Muscle layer of colon (tissue), 2 donors: ENCODE measurements around the gene LCLAT1.
"Not testable (repeated sequence)": the region's sequence is repeated elsewhere in the genome, so short reads cannot be mapped to it uniquely, and the experiment has no call there.

ENCODE experiments used
- H3K27ac ChIP-seq: one replicate; pipeline ENCODE4 v1.7.0; 2013; ENCODE audit warnings: low read depth, mild to moderate bottlenecking, low read length, moderate library complexity
- H3K27me3 ChIP-seq, 2 donors: one replicate each; pipeline ENCODE4 v1.7.0; 2013; ENCODE audit warnings: low read length in 2 of 2, mild to moderate bottlenecking in 2 of 2; ENCODE audit not compliant: insufficient read depth in 2 of 2, control insufficient read depth in 1 of 2
- H3K36me3 ChIP-seq: one replicate; pipeline ENCODE4 v1.7.0; 2013; ENCODE audit warnings: mild to moderate bottlenecking, low read length; ENCODE audit not compliant: insufficient read depth
- H3K4me1 ChIP-seq: one replicate; pipeline ENCODE4 v1.7.0; 2013; ENCODE audit warnings: mild to moderate bottlenecking, low read length; ENCODE audit not compliant: insufficient read depth
- H3K4me3 ChIP-seq, 2 donors: one replicate each; pipeline ENCODE4 v1.7.0; 2013; ENCODE audit warnings: low read length in 2 of 2, low read depth in 1 of 2, mild to moderate bottlenecking in 1 of 2, moderate library complexity in 1 of 2
- H3K9ac ChIP-seq: one replicate; pipeline ENCODE4 v1.7.0; 2013; ENCODE audit warnings: low read length
- H3K9me3 ChIP-seq: one replicate; pipeline ENCODE4 v1.7.0; 2013; ENCODE audit warnings: mild to moderate bottlenecking, low read length
- donor health status: abdominal sarcoma.
- donor health status: Adenocarcinoma of cecum.

Gene LCLAT1

GRCh38 chr2:30633039-30633438 lies 186.0 kb downstream of the LCLAT1 start:
- no peaks in the 10 kb centered on the region for H3K36me3 ChIP-seq

GRCh38 chr2:30636311-30636710 lies 189.3 kb downstream of the LCLAT1 start:
- Histone ChIP-seq H3K9me3 (no peaks in the 10 kb centered on the region), H3K4me3 (no peak overlapping the region), H3K36me3 (no peaks in the 10 kb centered on the region), H3K9ac (no peak overlapping the region), H3K4me1 (peaks cover under 1% of the 10 kb centered on the region), H3K27ac (no peak overlapping the region), H3K27me3 (no peaks in the 10 kb centered on the region)

More at GRCh38 chr2:30633039-30633438, 186.0 kb downstream of the LCLAT1 start:
- peaks cover 5% of the 10 kb centered on the region for H3K4me1 ChIP-seq
- H3K4me3 ChIP-seq, result no peak overlapping the region
- no peak overlapping the region for H3K27ac ChIP-seq
- H3K9me3 ChIP-seq, result no peaks in the 10 kb centered on the region
- H3K9ac ChIP-seq, result no peak overlapping the region
- no peaks in the 10 kb centered on the region for H3K27me3 ChIP-seq

- Histone ChIP-seq H3K4me1 (no peaks in the 10 kb centered on the region), H3K36me3 (no peaks in the 10 kb centered on the region), H3K27ac (no peak overlapping the region), H3K9me3 (no peaks in the 10 kb centered on the region), H3K4me3 (no peak overlapping the region), H3K9ac (no peak overlapping the region), H3K27me3 (no peaks in the 10 kb centered on the region)
Measured at GRCh38 chr2:30639836-30640235, 192.8 kb downstream of the LCLAT1 start.

- H3K4me3 ChIP-seq, result no peak overlapping the region
- no peaks in the 10 kb centered on the region for H3K9me3 ChIP-seq
- no peaks in the 10 kb centered on the region for H3K36me3 ChIP-seq
- no peak overlapping the region for H3K27ac ChIP-seq
- H3K27me3 ChIP-seq, result no peaks in the 10 kb centered on the region
- H3K9ac ChIP-seq, result no peak overlapping the region
- H3K4me1 ChIP-seq, result no peaks in the 10 kb centered on the region
Measured at GRCh38 chr2:30641765-30642345, 194.8 kb downstream of the LCLAT1 start.

GRCh38 chr2:30643013-30643412 lies 196.0 kb downstream of the LCLAT1 start:
- H3K9ac ChIP-seq, H3K4me1 ChIP-seq, H3K4me3 ChIP-seq, H3K9me3 ChIP-seq, H3K27me3 ChIP-seq, H3K27ac ChIP-seq, H3K36me3 ChIP-seq: not testable (repeated sequence)

- Histone ChIP-seq H3K4me1 (peaks cover under 1% of the 10 kb centered on the region), H3K9ac (no peak overlapping the region), H3K36me3 (no peaks in the 10 kb centered on the region), H3K9me3 (no peaks in the 10 kb centered on the region), H3K4me3 (no peak overlapping the region), H3K27ac (no peak overlapping the region), H3K27me3 (no peaks in the 10 kb centered on the region)
Measured at GRCh38 chr2:30643674-30644073, 196.6 kb downstream of the LCLAT1 start.

GRCh38 chr2:30645081-30645744 lies 198.2 kb downstream of the LCLAT1 start:
- no peaks in the 10 kb centered on the region for H3K9me3 ChIP-seq
- no peak overlapping the region for H3K27ac ChIP-seq
- no peaks in the 10 kb centered on the region for H3K27me3 ChIP-seq
- H3K36me3 ChIP-seq, result no peaks in the 10 kb centered on the region
- peaks cover 5% of the 10 kb centered on the region for H3K4me1 ChIP-seq
- H3K4me3 ChIP-seq, result no peak overlapping the region
- H3K9ac ChIP-seq, result no peak overlapping the region

- peaks cover 5% of the 10 kb centered on the region for H3K4me1 ChIP-seq
- H3K27me3 ChIP-seq, result no peaks in the 10 kb centered on the region
- H3K27ac ChIP-seq, result no peak overlapping the region
- H3K4me3 ChIP-seq, result no peak overlapping the region
- no peaks in the 10 kb centered on the region for H3K36me3 ChIP-seq
- no peaks in the 10 kb centered on the region for H3K9me3 ChIP-seq
- H3K9ac ChIP-seq, result no peak overlapping the region
Measured at GRCh38 chr2:30645745-30646119, 198.7 kb downstream of the LCLAT1 start.

GRCh38 chr2:30647752-30648457 lies 200.9 kb downstream of the LCLAT1 start:
- Histone ChIP-seq H3K4me1 (peaks cover 5% of the 10 kb centered on the region), H3K27me3 (no peaks in the 10 kb centered on the region), H3K4me3 (no peak overlapping the region), H3K9me3 (no peaks in the 10 kb centered on the region), H3K36me3 (no peaks in the 10 kb centered on the region), H3K9ac (no peak overlapping the region), H3K27ac (no peak overlapping the region)

GRCh38 chr2:30649278-30649677 lies 202.2 kb downstream of the LCLAT1 start:
- H3K4me3 ChIP-seq, result no peak overlapping the region
- no peak overlapping the region for H3K9ac ChIP-seq
- H3K9me3 ChIP-seq, result no peaks in the 10 kb centered on the region
- no peaks in the 10 kb centered on the region for H3K27me3 ChIP-seq
- H3K27ac ChIP-seq, result no peak overlapping the region
- H3K36me3 ChIP-seq, result no peaks in the 10 kb centered on the region
- peaks cover 5% of the 10 kb centered on the region for H3K4me1 ChIP-seq

- no peaks in the 10 kb centered on the region for H3K36me3 ChIP-seq
- no peak overlapping the region for H3K27ac ChIP-seq
- H3K9me3 ChIP-seq, result no peaks in the 10 kb centered on the region
- no peaks in the 10 kb centered on the region for H3K27me3 ChIP-seq
- H3K4me1 ChIP-seq, result peaks cover 5% of the 10 kb centered on the region
- no peak overlapping the region for H3K9ac ChIP-seq
- no peak overlapping the region for H3K4me3 ChIP-seq
Measured at GRCh38 chr2:30649828-30650227, 202.8 kb downstream of the LCLAT1 start.
